ENCODE data around the gene CLDN19.

Gene CLDN19, protein sequence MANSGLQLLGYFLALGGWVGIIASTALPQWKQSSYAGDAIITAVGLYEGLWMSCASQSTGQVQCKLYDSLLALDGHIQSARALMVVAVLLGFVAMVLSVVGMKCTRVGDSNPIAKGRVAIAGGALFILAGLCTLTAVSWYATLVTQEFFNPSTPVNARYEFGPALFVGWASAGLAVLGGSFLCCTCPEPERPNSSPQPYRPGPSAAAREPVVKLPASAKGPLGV

DNA sequence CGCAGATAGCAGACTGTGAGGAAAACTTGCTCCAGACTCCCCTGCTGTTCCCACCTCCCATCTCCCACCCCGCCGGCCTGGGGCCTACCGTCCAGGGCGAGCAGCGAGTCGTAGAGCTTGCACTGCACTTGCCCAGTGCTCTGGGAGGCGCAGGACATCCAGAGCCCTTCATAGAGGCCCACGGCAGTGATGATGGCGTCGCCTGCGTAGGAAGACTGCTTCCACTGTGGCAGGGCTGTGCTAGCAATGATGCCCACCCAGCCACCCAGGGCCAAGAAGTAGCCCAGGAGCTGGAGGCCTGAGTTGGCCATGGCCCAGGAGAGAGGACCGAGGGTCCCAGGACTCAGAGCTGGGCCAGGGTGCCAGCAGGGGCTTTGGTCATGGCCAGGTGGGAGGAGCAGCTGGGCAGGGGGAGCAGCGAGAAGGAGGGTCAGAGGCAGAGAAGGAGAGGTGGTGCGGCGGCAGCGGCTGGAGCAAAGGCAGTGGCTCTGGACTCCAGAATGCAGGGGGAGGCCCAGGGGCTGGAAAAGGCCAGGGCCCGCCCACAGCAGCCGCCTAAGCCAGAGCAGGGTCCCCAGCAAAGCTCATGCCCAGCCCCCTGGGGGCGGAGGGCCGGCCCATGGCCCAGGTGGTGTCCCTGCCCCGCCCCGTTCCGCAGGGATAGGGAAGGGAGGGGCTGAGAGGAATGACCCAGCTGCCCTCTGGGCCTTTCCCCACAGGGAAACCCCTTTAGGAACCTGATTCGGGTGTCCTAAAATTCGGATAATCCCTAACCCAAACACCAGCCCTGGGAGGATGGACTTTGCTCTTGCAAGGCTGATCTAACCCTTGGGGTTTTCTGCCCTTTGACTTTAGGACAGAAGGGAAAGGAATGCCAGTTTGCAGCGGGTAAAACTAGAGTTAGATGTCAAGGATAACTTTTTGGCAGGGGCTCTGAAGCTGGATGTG, at the start of gene CLDN19:
Gene CLDN19 (minus strand): TSS at position 484 of the 948 bp plus-strand sequence. CDS start 173 bp downstream, at position 311.
- DNase-seq (ENCODE audit: low spot score), result no peak

GRCh38 chr1:42788021-42788420, 48.0 kb upstream of the CLDN19 start:
- no peak for DNase-seq (ENCODE audit: low spot score)

- no peak for DNase-seq (ENCODE audit: low spot score)
Observed at GRCh38 chr1:42786097-42786496, 46.1 kb upstream of the CLDN19 start.

- no peak for DNase-seq (ENCODE audit: low spot score)
Observed at GRCh38 chr1:42784946-42785693, 45.1 kb upstream of the CLDN19 start, which contains the start of gene TMEM269. Gene TMEM269, plus strand, starts transcription at chr1:42784991. Its CDS starts 4,903 bp downstream, at chr1:42789894.

- DNase-seq (ENCODE audit: low spot score), result no peak
Observed at GRCh38 chr1:42784547-42784945, 44.5 kb upstream of the CLDN19 start.

DNA sequence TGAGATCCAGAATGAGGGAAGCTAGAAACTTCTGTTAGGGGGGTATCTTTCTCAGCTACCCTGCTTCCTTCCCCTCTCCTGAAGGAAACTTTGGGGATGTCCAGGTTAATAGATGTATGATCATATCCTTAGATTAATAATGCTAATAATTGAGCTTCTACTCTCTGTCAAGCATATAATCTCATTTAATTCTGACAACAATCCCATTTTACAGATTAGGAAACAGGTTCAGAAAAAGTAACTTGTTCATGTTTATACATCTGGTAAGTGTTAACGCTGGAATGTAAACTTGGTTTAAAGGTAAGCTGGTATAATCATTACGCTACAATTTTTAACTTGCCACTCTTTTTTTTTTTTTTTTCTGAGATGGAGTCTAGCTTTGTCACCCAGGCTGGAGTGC, 43.1 kb upstream of the CLDN19 start:
- DNase-seq (ENCODE audit: low spot score), result no peak

- DNase-seq (ENCODE audit: low spot score), result no peak
Observed at GRCh38 chr1:42780176-42780575, 40.1 kb upstream of the CLDN19 start.

DNA sequence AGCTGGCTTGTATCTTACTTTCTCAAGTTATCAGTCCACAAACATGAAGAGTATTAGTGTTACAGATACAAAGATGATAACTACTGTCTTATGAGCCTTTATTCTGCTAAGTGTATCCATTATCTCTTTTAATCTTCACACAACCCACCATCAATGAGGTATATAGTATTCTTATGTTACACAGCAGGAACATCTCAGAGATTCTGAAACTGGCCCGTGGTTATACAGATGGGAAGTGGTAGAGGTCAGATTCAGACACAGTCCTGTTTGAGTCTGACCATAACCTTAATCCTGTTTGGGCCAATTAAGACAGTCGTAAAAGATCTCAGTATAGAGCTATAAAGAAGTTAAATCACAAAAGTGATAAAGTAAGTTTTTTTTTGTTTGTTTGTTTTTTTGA, 39.7 kb upstream of the CLDN19 start:
- DNase-seq (ENCODE audit: low spot score), result no peak

DNA sequence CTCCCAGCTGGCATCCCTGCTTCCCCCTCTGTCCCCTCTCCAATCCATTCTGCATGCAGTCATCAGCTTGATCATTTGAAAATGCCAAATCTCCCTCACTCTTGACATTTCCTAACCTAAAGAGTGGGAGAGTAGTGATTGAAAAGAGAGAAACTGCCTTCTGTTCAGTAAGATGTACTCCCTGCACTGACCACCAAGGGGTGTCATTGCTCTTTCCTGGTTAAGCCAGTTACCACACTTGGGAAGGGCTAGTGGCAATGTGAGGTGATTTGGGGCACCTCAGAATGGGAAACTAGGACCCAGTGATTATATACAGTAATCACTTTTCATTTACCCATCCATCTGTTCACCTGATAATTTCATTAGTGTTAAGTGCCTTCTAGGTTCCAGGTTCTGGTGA, 37.8 kb upstream of the CLDN19 start:
- DNase-seq (ENCODE audit: low spot score), result peak; percentile 40

GRCh38 chr1:42776502-42776901, 36.5 kb upstream of the CLDN19 start:
- no peak for DNase-seq (ENCODE audit: low spot score)

DNA sequence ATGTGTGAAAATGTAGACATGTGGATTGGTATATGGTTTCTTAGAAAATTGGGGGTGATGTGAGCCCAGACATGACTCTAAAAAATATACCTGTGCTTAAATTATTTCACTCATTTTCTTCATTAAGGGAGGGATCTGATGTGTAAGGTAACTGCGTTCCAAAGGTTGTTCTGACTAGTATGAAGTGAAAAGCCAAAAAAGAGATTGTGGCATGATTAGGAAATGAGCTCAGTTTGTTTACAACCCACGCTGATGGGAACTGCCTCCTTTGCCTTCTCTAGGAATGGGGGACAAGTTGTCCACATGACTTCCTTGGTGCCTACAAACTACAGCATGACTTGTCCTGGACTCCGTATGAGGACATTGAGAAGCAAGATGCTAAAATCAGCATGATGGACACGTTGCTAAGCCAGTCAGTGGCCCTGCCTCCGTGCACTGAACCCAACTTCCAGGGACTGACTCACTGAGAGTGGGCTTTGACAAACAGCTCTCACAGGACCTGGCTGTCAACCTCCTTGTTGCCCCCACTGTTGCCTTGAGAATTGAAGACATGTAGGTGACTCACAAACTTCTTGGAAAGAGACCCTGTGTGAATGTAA, 35.0 kb upstream of the CLDN19 start:
- no peak for DNase-seq (ENCODE audit: low spot score)

DNA sequence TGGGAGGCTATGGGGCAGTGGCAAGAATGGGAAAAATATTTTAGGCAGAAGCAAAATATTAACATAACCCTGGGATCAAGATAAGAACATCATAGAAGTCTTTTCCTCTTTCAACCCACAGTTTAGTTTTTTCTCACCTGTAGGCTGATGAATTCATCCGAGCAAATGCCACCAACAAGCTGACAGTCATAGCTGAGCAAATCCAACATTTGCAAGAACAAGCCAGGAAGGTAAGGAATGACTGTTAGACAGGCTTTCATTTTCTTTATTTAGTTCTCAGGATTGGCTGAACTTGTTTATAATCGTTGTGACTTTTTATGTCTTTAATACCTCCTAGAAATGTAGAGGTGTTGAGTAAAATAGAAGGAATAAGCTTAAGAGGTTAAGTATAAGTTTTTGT, 33.4 kb upstream of the CLDN19 start:
- no peak for DNase-seq (ENCODE audit: low spot score)

GRCh38 chr1:42769811-42770210, 29.8 kb upstream of the CLDN19 start:
- no peak for DNase-seq (ENCODE audit: low spot score)

GRCh38 chr1:42768172-42768571, 28.1 kb upstream of the CLDN19 start:
- no peak for DNase-seq (ENCODE audit: low spot score)

- no peak for DNase-seq (ENCODE audit: low spot score)
Observed at GRCh38 chr1:42767510-42768000, 27.5 kb upstream of the CLDN19 start.

DNA sequence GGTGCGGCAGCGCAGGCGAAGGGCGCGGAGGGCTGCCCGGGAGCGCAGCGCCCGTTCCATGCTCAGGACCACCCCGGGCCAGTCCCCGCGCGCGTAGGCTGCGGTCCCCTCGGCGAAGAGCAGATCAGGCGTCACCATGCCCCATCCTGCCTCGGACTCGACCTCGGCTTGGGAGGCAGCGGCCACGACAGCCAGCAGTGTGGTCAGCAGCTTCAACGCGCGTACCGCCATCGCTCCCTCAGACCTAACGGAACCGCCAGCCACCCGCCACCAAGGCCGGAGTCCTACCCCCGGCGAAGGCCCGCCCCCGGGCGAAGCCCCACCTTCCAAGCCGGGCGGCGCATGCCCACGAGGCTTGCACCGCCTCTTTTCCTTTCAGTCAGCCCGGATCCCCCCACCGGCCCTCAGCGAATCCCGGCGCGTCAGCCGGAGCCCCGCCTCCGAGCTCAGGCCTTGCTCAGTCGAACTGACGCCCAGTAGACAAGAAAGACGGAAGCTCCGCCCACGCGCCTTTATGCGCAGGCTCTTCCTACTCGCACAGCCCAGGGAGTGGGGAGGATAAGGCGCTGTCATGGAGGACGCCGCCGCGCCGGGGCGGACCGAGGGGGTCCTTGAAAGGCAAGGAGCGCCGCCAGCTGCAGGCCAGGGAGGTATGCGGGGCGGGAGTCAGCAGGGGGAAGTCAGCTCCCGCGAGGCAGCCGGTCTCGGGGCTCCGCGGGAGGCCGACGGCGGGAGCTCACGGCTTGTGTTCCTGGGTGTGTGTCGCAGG, 26.9 kb upstream of the CLDN19 start, which contains the start of the genes C1orf50 and P3H1:
Gene C1orf50 (plus strand): TSS at position 509 of the 769 bp plus-strand sequence. CDS start 63 bp downstream, at position 572.
Gene P3H1 (minus strand): TSS at position 288 of the 769 bp plus-strand sequence. CDS start 57 bp downstream, at position 231.
- peak; percentile 100 for DNase-seq (ENCODE audit: low spot score)

GRCh38 chr1:42765832-42766740, 26.1 kb upstream of the CLDN19 start:
- DNase-seq (ENCODE audit: low spot score), result peak; percentile 36

DNA sequence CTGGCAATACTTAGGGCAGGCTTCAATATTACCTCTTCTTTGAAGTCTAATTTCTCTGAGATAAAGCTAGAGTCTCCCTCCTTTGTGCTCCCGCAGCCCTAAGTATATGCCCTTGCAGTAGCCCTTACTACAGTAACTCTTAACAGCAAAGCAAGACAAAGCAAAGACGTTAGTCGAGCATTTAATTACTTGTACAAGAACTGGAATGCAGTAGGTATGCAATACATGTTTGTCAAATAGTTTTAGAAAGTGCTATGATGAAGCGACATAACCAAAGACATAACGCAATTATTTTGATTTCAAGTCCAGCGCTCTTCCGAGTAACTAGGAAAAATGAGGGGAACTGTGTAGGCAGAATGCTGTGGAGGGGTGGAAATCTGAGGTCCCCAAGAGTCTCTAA, 25.2 kb upstream of the CLDN19 start:
- no peak for DNase-seq (ENCODE audit: low spot score)

DNA sequence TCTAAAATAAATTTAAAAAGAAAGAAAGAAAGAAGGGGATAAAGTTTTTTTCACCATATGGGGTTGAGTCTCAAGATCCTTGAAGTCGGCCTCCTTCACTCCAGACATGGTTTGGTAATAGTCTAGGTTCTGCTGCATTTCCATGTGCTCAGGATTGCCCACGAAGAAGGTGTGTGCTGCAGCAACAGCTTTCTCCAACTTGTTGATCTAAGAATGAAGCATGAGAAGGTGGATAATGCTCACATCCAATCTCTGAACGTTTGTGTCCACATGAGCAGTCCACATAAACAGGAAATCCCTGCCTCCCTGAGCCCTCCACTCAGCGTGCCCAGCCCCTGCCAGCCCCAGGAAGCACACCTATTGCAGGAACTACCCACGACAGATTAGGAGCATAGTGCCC, 22.2 kb upstream of the CLDN19 start:
- DNase-seq (ENCODE audit: low spot score), result no peak

DNA sequence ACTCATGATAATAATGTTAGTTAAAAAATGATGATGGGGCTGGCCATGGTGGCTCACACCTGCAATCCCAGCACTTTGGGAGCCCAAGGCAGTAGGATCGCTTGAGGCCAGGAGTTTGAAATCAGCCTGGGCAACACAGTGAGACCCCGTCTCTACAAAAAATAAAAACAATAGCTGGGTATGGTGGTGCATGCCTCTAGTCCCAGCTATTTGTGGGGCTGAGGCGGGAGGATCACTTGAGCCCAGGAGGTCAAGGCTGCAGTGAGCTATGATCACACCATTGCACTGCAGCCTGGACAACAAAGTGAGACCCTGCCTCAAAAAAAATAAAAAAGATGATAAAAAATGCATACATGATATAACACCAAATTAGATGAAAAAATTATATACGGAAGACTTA, 21.5 kb upstream of the CLDN19 start:
- DNase-seq (ENCODE audit: low spot score), result no peak

Measured in globus pallidus (tissue), 1 donor.